ENCODE measurements around the gene ANGPTL1.
A peak's percentile ranks its signal among the peaks of the same experiment; 100 is the strongest.

Gene ANGPTL1, protein sequence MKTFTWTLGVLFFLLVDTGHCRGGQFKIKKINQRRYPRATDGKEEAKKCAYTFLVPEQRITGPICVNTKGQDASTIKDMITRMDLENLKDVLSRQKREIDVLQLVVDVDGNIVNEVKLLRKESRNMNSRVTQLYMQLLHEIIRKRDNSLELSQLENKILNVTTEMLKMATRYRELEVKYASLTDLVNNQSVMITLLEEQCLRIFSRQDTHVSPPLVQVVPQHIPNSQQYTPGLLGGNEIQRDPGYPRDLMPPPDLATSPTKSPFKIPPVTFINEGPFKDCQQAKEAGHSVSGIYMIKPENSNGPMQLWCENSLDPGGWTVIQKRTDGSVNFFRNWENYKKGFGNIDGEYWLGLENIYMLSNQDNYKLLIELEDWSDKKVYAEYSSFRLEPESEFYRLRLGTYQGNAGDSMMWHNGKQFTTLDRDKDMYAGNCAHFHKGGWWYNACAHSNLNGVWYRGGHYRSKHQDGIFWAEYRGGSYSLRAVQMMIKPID

DNA sequence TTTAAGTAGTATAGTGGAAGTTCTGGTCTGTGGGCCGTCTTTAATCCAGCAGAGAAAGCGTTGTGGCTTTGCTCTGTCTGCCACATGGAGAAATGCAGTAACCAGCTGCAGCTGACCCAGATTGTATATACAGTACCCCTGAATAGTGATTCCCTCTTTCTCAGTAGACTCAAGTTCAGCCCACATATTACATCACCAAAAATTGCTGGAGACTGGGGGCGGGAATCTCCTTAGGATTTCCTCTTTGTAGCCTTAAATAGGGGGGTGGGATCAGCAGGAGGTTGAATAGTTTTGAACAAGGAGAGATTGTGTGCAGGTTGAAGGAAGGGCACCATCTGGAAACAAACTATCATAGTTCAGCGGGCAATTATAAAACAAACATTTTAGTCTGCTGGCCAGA, at the start of gene ANGPTL1:
TSS of gene ANGPTL1 (minus strand) at position 134 of the 400 bp plus-strand sequence. CDS start 5,301 bp downstream, outside the sequence.
- no peak for DNase-seq

DNA sequence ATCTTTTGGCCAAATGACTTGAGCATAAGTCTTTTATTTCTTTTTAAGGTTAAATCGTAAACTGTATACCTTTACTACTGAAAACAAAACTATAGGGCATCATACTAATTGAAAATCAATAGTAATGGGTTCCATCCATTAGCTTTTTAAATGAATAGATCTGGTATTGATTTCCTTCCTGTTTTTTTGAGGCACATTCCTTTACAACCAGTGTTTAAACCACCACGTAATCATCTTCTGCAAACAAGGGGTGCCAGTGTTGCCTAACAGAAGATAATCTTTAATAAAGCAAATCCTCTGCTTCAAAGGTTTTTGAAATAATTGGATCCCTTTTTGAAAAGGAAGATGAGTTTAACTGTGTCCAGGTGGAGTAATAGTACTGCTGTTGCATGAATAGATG, 48.7 kb upstream of the ANGPTL1 start:
- no peak for DNase-seq

DNA sequence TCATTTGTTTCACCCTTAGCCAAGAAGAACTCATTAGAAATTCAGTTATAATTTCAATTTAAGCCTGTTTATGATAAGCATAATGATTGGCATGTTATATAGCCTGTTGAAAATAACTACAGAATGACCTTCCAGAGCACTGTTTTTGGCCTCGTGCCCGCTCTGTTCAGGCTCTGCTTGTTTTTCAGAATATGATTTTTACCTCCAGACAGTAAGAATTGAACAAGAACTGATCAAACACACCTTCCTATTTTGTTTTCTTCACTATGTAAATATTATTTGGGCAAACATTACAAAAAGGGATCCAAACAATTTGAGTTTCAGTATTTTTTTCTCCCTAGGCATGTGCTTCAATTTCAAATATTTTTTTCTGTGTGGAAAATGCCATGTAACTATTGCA, 48.1 kb upstream of the ANGPTL1 start:
- no peak for DNase-seq

DNA sequence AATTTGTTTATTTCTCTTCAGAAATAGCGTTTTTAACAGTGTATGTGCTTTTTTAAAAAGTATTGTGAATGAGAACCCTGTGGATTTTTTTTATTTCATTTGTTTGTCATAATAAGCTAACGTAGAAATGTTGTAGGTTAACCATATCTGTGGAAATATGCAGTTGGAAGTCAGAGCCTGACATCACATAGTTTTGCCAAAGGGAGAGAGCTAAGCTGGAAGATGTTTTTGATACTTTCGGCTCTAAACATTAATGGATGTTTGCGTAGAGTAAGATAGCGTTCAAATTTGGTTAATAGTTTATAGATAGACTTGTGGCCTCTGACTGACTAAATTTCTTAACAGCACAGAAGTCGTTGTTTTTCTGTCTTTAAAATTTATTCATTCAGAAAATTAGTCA, 47.4 kb upstream of the ANGPTL1 start:
- no peak for DNase-seq

DNA sequence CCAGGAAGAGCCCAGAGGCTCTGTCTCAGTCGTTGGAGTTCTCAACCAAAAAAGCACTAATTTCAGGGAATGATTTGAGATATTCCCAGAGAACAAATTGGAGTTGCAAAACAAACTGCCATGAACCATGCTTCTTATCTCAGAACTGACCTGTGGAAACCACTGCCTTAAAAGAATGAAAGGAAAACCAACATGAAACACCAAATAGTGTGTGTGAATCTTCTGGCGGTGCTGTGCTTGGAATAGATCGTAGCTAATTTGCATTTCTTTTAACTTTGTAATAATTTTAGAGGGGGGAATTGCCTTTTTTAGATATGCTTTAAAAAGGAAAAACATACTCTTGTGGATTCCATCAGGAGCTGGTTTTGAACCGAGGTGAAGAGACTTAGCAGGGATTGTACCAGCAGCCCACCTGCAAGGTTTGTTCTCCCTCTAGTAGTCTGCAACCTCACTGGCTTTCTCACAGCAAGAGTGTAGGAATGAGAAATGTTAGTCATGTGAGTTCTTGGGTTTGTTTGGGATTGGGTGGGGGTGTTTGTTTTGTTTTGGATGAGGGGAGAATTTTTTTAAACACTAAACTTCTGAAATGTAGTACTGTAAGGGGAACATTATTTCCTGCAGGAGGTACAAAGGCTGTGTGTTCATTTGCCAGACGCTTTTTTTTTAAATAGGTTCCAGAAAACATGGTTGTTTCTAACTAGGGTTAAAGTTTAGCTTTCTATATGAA, 45.7 kb upstream of the ANGPTL1 start:
- no peak for DNase-seq

DNA sequence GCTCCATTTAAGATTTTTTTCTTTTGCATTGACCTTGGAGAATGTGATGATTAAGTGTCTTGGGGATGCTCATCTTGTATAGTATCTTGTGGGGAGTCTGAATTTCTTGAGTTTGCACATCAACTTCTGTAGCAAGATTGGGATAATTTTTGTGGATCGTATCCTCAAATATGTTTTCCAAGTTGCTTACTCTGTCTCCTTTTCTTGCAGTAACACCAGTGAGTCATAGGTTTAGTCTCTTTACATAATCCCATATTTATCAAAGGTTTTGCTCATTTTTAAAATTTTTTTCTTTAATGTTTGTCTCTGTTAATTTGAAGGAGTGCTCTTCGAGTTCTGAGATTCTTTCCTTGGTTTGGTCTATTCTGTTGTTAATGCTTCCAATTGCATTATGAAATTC, 41.7 kb upstream of the ANGPTL1 start:
- no peak for DNase-seq

DNA sequence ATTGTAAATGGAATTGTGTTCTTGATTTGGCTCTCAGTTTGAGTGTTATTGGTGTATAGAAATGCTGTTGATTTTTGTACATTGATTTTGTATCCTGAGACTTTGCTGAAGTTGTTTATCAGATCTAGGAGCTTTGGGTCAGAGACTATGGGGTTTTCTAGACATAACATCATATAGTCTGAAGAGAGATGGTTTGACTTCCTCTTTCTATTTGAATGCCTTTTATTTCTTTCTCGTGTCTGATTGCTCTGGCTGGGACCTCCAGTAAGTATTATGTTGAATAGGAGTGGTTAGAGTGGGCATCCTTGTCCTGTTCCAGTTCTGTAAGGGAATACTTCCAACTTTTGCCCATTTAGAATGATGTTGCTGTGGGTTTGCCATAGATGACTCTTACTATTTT, 39.1 kb upstream of the ANGPTL1 start:
- DNase-seq, result no peak

DNA sequence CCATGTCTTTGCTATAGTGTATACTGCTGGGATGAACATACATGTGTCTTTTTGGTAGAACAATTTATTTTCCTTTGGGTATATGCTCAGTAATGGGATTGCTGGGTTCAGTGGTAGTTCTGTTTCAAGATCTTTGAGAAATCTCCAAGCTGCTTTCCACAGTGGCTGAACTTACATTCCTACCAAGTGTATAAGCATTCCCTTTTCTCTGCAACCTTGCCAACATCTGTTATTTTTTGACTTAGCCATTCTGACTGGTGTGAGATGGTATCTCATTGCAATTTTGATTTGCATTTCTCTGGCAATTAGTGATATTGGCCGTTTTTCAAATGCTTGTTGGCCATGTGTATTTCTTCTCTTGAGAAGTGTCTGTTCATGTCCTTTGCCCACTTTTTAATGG, 37.5 kb upstream of the ANGPTL1 start:
- no peak for DNase-seq

DNA sequence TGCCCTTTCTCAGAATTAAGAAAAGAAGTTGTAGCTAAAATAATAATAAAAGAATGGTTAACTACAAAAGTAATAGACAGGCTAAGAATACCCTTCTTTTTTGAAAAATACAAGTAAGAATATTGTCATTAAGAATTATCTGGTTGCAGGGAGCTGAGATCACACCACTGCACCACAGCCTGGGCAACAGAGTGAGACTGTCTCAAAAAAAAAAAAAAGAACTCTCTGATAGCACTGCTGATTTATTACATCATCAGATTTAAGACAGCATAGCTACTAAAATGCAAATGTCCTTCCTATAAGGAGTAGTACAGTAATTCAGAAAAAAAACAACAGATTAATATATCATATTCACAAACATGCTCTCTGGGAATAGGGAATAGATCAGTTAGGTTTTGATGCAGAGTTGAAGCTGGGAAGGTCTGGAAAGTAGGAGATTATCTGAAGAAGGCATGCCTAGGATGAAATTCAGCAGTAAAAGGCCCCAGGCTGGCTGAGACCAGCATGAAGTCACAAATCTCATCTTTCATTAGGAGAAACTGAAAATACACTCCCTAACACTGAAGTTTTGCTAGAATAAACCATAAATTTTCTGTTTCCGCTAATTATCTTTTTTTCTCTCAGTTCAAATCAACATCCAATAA, 30.7 kb upstream of the ANGPTL1 start:
- no peak for DNase-seq

DNA sequence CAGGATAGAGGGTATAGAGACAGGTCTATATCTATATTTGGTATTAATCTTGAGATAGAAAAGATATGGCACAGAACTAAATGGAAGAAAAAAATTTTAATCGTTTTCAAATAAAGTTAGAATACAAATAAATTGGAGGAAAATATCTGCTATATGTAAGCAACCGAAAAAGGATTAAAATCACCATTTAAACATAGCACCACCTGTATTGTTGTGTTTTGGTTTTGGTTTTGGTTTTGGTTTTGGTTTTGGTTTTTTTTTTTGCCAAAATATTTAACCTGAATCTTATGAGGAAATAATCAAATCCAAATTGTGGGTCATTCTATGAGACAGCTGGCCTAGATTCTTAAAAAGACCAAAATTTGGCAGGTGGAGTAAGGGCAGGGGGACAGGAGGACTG, 28.5 kb upstream of the ANGPTL1 start:
- DNase-seq, result no peak

DNA sequence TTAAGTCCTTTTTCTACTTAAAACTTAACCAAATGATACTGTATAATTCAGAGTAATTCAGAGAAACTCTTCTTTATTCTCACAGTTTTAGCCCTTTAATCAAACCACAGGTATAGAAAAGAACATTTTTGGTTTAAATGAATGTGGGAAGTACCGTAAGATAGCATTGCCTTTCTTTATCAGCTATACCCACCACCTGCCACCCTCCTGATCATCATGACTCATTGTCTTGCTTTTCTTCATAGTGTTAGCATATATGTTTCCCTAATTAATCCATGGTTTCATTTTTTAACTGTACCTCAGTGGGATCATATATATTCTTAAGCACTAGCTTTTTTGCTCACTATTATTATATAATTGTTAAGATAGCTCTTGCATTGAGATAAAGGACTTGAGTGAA, 27.5 kb upstream of the ANGPTL1 start:
- no peak for DNase-seq

DNA sequence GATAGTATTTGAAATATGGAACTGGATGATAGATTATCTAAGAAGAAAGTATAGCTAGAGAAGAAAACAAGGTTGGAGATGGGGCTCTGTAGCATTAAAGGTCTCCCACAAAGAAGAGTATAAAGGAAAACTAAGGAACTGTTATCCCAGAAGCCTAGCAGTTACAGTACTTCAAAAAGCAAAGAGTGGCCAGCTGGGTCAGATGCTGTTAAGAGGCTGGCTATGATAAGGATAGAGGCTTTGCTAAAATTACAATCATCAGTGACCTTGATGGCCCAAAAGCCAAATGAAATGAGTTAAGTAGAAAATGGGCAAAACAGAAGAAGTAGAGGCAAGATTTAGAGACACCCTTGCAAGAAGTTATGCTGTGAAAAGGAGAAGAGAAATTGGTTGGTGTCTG, 25.1 kb upstream of the ANGPTL1 start:
- DNase-seq, result no peak

DNA sequence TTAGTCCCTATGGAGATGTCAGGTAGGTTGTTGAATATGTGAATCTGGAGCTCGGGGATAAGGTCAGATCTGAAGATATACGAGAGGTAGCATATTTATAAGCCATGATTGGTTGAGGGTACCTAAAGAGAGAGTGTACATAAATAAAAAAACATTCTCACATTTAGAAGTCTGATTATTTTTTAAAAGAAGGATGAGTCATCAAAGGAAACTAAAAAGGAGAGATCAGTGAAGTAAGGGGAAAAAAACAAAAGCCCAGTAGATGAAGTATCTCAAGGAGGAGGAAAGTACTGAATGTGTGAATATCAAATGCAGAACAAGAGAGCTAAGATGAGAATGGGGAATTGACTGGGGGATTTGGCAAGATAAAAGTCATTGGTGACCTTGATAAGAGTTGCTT, 15.7 kb upstream of the ANGPTL1 start:
- no peak for DNase-seq

DNA sequence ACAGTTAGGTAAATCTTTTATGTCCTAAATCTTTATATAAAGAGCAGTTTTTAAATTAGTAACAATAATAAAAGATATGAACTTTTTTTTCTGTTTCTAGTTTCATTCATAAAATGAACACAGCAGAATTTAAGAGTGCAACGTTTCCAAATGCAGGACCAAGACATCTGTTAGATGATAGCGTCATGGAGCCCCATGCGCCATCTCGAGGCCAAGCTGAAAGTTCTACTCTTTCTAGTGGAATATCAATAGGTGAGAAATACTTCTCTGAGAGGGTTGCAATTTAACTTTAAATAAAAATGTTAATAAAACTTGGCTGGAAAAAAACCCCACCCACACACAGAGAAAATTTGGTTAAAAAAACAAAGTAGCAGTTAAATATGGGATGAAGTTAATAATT, 15.0 kb upstream of the ANGPTL1 start:
- DNase-seq, result no peak

DNA sequence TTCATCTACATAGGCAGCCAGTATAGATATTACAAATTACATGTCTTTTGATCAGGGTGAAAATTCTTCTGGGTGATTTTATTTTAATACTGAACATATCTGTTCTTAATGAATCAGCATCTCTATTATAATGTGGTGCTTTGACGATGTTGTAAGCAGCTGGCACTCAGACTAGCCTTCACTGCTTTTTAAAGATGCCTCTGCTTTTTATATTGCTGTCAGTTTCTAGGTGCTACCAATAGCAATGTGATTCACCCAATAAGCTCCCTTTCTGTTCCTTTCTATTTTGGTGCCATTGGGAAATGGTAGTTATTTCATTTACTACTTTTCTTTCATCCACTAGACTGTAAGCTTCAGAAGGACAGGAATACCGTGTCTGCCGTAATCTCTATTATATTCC, 11.1 kb upstream of the ANGPTL1 start:
- DNase-seq, result no peak

DNA sequence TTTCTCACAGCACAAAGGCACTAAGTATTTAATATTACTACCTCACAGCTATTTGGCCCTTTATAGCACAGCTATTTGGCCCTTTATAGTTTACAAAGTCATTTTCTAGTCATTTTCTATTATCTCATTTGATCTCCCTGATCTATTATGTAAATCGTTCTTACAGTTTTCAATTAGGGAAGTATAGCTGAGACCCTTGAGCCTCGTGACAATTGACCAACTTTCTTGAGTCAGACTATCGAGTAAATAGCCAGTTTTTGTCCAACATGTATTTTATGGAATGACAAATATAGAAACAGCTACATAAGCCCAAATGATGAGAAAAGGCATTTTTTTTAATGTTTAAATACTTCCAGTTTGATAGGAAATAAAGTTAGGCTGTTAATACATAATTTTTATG, 7.0 kb upstream of the ANGPTL1 start:
- no peak for DNase-seq

DNA sequence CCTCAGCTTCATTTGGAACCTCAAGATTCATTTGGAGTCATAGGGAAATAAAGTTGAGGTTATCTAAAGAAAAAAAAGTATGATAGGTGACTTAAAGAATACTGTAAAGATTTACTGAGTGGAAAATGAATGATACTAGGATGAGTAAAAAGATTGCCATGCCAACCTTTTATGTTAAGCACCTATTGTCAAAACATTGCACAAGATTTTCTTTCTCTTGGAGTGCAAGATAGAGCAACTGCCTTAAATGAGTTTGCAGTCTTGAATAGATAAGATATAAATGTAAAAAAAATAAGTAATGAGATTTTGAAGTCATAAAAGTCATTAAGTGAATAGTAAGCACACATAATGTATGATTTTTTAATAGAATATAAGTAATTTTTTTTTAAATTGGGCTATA, 5.1 kb upstream of the ANGPTL1 start:
- no peak for DNase-seq

DNA sequence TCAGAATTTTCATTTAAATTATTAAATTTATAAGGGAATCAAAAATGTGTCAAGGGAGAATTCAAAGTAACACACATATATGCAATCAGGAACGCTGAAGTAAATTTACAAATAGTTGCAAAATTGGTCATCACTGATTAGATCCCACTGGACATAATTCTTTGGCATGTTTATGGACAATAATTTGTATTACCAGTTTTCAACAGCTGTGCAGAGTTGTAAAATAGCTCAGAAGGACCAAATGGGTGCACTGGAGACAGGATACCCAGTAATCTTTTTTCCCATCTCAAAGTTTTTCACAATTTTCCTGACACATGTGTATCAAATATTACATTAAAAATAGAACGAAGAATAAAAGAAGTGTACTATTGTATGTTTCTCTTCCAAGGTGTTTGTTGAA, 4.1 kb upstream of the ANGPTL1 start:
- DNase-seq, result no peak

DNA sequence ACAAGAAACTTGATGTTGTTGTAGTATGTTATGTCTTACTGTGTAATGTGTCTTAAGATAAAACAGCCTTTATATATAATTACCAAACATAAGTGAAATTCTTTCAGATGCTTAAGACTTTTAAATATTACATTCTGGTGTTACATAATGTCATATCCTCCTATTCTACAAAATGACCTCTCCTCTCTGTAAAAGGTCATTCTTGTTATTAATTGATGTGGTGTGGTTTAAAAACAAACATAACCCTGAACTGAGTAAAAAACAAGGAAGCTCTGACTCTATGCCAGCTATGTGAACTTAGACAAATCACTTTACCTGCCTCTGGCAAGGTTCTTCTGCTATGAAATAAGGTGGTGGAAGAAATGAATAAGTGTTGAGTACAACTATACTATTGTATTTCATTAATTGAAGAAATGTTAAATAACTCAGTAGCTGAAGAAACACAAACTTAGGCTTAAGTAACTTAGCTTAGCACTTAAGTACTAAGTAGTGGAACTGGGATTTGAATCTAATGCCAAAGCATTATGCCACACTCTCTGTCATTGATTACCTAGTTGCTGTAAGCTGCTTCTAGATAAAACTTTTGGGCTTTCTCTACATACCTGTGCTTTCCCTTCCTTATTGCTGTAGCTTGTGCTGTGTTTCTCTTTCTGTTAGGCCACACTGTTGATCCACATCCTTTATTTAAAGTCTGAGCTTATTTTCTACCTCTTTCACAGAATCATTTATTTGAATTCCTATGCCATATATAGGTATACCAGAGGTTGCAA, 859 bp upstream of the ANGPTL1 start:
- peak; percentile 24 for DNase-seq

DNA sequence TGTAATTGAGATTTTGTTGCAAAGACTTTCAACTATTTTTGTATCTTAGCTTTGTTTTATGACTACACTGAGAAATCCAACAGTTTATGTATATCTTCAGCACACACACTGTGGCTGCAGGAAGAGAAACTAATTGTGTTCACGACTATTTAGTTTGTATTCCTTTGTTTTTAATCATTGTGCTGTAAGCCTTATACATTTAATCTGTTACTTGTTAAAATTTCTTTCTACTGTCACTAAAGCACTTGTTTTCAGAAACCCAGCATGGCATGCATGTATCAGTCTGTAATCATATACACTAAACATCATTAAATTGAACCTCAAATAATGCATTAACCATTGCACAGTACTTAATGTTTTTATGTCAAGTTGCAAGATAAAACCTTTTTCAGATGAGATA, 656 bp downstream of the ANGPTL1 start:
- DNase-seq, result no peak

DNA sequence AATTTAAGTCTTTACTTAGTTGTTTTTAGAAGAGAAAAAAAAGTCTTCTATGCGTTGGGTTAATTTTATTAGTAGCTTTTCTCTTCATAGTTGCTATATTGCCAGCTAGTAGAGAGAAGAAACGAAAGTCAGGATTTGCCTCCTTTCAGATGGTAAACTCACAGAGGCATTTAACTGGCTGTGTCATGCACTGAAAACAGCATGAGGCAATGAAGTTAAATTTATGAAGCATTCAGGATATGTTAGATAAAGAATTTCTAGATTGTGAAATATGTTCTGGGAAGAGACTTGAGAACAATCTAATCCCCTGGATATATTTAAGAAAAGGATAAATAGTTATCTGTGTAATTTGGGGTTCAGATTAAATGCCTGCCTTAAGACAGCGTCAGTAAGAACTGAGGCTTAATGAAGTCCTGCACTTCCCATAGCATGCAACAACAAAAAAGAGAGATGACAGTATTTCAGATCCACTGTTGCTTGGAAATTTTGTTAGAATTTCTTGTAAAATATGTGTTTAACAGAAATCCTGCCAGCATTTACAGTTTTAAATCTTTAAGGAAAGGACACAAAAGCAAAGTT, 1.7 kb downstream of the ANGPTL1 start:
- DNase-seq, result no peak

DNA sequence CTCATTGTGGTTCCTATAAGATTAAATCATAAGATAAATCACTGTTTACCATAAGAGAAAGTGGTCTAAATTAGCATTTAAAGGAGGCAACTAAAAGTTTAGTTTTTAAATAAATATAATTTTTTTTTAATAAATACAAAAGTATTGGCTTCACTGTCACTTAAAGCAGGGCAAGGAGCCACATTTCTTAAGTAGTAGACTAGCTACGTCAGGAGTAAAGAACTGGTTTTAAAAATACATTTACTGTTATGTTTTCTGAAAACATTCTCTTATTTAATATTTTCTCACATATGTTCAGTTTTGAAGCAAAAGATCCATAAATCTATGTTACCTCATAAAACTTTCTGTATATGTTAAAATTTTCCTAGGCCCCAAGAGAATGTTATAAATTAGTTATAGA, 2.2 kb downstream of the ANGPTL1 start:
- no peak for DNase-seq

DNA sequence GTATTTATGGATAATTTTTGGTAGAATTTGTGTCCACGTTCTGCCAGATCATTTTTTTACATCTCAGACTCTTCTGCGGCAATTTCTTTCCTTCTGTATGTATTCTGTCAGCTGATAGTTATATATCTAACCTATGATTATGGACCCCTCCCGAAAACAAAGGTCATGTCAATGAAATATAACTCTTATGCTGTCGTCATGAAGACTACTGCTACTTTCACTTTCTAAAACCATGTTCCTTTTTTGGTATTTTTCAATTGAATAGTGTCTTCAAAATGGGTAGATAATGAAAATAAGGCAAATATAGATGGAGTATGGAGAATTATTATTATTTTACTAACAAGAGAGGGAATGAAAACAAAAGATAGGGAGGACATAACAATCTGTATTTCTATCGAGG, 3.2 kb downstream of the ANGPTL1 start:
- no peak for DNase-seq

Measured in NCI-H82 (cell line).